Effector memory CD4-positive, alpha-beta T cell (primary cell): ENCODE data around the gene CPNE5.

Source experiments
- DNase-seq, 3 donors: peaks; one replicate each; pipeline ENCODE4 v3.0.0-alpha.2; 2020
- H3K27ac ChIP-seq: 2 replicates; pipeline ENCODE4 v1.7.0; 2013; ENCODE audit warnings: mild to moderate bottlenecking, low read length, moderate library complexity; ENCODE audit not compliant: insufficient read depth, poor library complexity, severe bottlenecking
- H3K27me3 ChIP-seq: replicated peaks from 2 replicates; pipeline ENCODE4 v1.7.0; 2013; ENCODE audit warnings: mild to moderate bottlenecking, low read length; ENCODE audit not compliant: insufficient read depth, control insufficient read depth, poor library complexity, severe bottlenecking
- H3K36me3 ChIP-seq: 2 replicates; pipeline ENCODE4 v1.7.0; 2013; ENCODE audit warnings: mild to moderate bottlenecking, low read length, moderate library complexity; ENCODE audit not compliant: control insufficient read depth, insufficient read depth
- H3K4me1 ChIP-seq: 2 replicates; pipeline ENCODE4 v1.7.0; 2013; ENCODE audit warnings: low read length, mild to moderate bottlenecking; ENCODE audit not compliant: control insufficient read depth, insufficient read depth, poor library complexity, severe bottlenecking
- H3K4me3 ChIP-seq: 2 replicates; pipeline ENCODE4 v1.7.0; 2013; ENCODE audit warnings: low read length, low read depth, mild to moderate bottlenecking; ENCODE audit not compliant: insufficient read depth, poor library complexity, severe bottlenecking
- H3K9me3 ChIP-seq: 2 replicates; pipeline ENCODE4 v1.7.0; 2013; ENCODE audit warnings: mild to moderate bottlenecking, low read length, moderate library complexity; ENCODE audit not compliant: control insufficient read depth

The CPNE5 gene

DNA sequence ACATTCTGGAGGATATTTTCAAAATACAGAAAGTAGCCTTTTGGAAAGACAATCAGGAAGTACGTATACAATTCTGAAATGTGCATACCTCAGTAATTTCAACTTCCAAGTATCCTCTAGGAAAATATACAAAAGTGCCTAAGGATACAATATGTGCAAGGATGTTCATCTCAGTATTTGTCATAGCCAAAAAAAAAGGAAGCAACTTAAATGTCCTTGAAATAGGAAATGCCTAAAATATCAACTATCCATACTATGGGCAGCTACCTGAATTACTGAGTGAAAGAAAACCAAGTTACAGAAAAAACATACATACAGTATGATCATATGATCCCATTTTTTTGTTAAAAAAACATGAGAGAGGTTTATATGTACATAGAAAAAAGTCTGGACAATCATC, 33.9 kb upstream of the CPNE5 start:
- Histone ChIP-seq H3K9me3 (no peaks in the 10 kb centered on the region), H3K4me1 (peaks cover 6% of the 10 kb centered on the region), H3K27ac (no peak overlapping the region), H3K36me3 (peaks cover 6% of the 10 kb centered on the region), H3K4me3 (no peak overlapping the region), H3K27me3 (no peaks in the 10 kb centered on the region)
- DNase-seq = no peak

DNA sequence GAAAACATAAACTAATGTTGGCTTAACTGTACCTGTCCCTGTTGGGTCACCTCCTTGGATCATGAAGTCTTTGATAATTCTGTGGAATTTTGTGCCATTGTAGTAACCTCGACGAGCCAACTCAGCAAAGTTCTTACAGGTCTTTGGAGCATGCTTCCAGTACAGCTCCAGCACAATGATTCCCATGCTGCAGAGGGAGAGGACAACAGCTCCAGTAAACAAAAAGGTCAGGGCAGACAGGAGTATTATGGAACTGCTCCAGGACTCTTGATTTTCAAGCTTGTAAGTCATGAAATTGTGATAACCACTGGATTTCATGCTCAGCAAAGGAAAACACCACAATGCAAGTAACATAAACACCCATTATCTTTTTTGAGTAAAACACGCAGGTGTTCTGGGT, 32.4 kb upstream of the CPNE5 start:
- no peak for DNase-seq
- H3K4me3 ChIP-seq = no peak overlapping the region
- H3K4me1 ChIP-seq = peaks cover 6% of the 10 kb centered on the region
- H3K36me3 ChIP-seq = peaks cover 6% of the 10 kb centered on the region
- H3K9me3 ChIP-seq = no peaks in the 10 kb centered on the region
- H3K27ac ChIP-seq = no peak overlapping the region
- H3K27me3 ChIP-seq = no peaks in the 10 kb centered on the region

DNA sequence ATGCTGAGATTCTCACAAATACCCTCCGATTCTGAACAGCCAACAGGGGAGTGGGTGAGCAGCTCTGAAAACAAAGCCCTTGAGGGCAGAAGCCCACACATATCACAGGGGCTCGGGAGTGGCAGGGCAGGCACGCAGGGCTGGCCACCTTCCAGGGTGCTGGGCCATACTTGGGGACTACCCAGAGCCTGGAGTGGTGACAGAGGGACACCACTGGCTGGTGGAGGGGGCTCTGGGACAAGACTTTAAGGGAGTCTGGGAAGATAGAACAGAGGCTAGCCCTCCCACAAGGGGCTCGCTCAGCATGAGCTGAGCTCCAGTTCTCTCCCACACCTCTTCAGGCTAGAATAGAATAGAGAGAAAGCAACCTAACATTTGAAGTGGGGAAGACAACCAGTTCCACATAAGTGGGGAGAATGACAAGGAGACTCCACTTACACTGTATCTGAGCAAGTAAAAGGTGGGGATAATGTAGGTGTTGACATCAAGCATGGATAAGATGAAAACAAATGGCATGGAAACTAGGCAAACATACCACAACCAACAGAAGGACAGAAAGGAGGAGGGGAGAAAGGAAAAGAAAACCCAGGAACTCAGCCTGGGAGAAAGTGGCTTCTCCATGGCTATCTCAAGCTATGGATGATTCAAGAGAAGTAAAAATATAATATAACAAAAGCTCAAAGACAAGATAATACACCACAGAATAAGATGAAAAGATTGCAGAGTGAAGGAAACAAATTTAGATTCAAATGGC, 28.4 kb upstream of the CPNE5 start:
- H3K4me1 ChIP-seq = no peaks in the 10 kb centered on the region
- H3K27me3 ChIP-seq = no peaks in the 10 kb centered on the region
- H3K27ac ChIP-seq = no peak overlapping the region
- no peak for DNase-seq
- no peaks in the 10 kb centered on the region for H3K9me3 ChIP-seq
- no peak overlapping the region for H3K4me3 ChIP-seq
- H3K36me3 ChIP-seq = peaks cover 6% of the 10 kb centered on the region

DNA sequence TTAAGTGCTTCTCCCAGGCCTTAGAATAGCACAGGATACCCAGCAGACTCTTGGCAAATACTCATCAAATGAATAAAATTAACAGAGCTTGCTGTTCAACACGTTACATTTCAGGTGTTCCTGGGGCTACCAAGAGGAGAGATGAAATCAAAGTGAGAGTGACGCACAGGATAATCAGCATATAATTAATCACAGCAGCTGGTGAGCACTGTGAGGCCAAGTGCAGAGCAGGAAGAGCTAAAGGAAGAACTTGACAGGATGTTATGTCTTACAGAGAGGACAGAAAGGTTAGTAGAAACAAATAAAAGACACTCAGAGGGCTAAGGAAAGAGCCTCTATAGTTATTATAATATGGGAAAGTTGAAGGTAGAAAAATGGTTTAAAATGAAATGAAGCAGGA, 26.6 kb upstream of the CPNE5 start:
- Histone ChIP-seq H3K27ac (no peak overlapping the region), H3K9me3 (no peaks in the 10 kb centered on the region), H3K36me3 (peaks cover 1% of the 10 kb centered on the region), H3K27me3 (no peaks in the 10 kb centered on the region), H3K4me3 (no peak overlapping the region), H3K4me1 (no peaks in the 10 kb centered on the region)
- no peak for DNase-seq

DNA sequence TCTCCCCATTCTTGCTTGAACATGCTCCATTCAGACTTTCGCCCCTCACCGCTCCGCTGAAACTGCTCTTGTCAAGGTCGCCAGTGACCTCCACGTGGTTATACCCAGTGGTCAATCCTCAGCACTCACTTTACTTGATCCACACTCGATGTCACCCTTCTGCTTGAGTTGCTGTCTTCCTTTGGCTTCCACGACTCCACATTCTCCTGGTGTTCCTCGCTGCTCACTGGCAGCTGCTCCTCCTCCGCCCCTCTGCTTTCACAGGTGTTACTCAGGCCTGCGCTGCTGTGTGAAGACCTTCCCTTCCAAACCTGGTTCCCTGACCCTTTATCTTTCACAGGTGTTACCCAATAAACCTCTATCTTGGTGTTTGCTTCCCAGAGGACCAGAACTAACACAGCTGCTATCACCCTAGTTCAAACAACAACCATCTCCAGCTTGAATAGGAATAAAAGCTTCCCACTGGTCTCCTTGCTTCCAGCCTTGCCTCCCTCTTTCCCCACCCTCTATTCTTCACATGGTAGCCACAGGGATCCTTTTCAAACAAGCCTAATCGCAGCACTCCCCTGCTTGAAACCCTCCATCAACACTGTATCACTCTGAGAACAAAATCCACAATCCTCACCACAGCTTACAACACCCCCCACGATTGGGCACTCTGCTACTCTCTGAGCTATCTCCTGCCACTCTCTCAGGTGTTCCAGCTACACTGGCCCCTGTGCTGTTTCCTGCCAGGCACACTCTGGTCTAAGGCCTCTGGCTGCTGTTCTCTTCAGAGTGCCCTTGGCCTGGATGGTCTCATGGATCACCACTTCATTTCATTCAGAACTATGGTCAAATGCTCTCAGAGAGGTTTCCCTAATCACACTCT, 24.7 kb upstream of the CPNE5 start:
- no peak overlapping the region for H3K27ac ChIP-seq
- no peak overlapping the region for H3K4me3 ChIP-seq
- DNase-seq = no peak
- no peaks in the 10 kb centered on the region for H3K27me3 ChIP-seq
- no peaks in the 10 kb centered on the region for H3K4me1 ChIP-seq
- no peaks in the 10 kb centered on the region for H3K9me3 ChIP-seq
- H3K36me3 ChIP-seq = no peaks in the 10 kb centered on the region

DNA sequence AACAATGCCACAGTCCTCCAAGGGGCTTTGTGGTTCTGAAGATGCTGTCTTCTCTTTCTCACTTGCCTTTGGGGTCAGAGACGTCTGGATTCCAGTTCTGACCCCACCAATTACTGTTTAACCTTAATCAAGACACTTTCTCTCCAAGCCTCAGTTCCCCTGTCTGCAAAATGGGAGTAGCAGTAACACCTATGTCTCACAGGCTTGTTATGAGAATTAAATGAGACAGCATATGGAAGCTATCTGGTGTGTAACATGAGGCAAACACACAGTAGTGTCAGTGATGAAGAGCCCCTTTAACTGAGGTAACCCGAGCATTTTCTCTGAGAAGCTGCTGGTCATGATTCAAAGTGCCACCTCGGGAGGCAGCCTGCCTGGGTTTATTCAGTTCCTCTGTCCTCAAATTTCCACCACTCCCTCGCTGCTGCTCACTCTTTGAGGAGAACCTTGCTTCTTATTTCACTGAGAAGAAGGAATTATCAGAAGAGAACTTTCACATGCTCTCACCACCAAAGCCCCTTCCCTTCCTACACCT, 23.7 kb upstream of the CPNE5 start:
- Histone ChIP-seq H3K9me3 (no peaks in the 10 kb centered on the region), H3K36me3 (peaks cover 6% of the 10 kb centered on the region), H3K4me1 (no peaks in the 10 kb centered on the region), H3K27ac (no peak overlapping the region), H3K4me3 (no peak overlapping the region), H3K27me3 (no peaks in the 10 kb centered on the region)
- no peak for DNase-seq

DNA sequence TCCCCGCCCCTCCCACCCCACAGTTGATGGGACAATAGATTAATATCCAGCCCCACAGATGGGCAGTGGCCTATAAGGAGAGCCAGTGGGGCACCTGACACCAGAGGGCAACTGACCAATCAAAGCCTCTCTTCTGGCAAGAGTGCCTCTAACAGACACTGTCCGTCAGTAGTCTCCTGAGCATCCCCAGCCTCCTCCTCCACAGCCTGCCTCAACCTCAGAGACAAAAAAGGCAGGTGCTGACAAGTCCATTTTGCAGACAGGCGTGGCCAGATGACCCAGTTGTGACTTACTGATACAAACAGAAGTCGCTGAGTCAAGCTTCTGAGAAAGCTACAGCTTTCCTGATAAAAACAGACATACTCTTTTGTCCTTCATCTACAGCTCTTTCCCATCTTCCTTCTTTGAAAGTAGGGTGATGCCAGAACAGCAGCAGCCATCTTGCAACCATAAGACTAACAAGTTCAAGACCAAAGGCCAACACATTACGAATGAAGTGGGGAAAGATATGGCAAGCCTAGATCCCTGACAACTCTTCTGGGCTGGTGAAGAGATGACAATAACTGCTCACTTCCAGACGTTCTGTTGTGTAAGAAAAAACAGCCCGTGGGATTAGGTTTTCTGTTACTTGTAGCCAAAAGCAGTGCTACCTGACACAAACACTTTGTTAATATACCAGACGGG, 23.1 kb upstream of the CPNE5 start:
- Histone ChIP-seq H3K4me3 (no peak overlapping the region), H3K4me1 (no peaks in the 10 kb centered on the region), H3K27me3 (no peaks in the 10 kb centered on the region), H3K9me3 (no peaks in the 10 kb centered on the region), H3K27ac (no peak overlapping the region), H3K36me3 (peaks cover 6% of the 10 kb centered on the region)
- no peak for DNase-seq

DNA sequence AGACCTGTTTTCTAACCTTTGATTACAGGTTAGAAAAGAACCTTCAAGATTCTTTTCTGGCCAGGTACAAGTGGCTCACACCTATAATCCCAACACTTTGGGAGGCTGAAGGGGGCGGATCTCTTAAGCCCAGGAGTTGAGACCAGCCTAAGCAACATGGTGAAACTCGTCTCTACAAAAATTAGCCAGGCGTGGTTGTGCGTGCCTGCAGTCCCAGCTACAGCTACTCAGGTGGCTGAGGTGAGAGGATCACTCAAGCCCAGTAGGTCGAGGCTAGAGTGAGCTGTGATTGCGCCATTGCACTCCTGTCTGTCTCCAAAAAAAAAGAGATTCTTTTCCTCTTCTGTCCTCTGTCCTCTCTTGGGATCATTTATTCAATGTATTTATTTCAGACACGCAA, 20.9 kb upstream of the CPNE5 start:
- Histone ChIP-seq H3K36me3 (peaks cover 25% of the 10 kb centered on the region), H3K4me1 (no peaks in the 10 kb centered on the region), H3K4me3 (no peak overlapping the region), H3K27me3 (no peaks in the 10 kb centered on the region), H3K27ac (no peak overlapping the region), H3K9me3 (no peaks in the 10 kb centered on the region)
- no peak for DNase-seq

DNA sequence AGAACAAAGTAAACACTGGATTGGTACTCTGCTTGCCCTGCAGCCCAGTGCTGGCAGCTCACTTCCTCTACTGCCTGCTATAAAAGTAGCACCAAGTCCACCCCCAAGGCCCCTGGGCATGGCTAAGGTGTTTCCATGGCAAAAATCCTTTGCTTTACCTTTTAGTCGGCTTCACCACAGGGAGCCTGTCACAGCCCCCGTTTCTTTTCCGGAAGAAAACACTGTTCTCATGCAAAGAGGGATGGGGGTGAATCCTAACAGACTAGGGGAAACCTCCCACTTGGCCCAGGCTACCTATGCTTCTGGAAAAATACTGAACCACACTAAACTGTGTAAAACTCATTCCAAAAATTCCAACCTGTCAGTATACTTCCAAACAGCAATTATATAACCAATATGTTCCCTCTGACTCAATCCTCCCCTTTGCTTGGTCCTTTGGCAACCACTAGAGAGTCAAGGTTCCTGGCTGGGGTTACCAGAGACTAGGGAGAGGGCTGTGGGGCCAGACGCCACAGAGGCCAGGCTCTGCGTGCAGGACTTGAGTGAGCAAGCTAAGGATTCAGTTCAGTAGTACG, 19.2 kb upstream of the CPNE5 start:
- Histone ChIP-seq H3K27me3 (no peaks in the 10 kb centered on the region), H3K27ac (no peak overlapping the region), H3K4me3 (no peak overlapping the region), H3K4me1 (no peaks in the 10 kb centered on the region), H3K9me3 (no peaks in the 10 kb centered on the region), H3K36me3 (peaks cover 35% of the 10 kb centered on the region)
- no peak for DNase-seq
